SW 1271 (cell line): ENCODE data around the gene LTB.
A peak's percentile ranks its signal among the peaks of the same experiment; 100 is the strongest.

Experiments
- DNase-seq, 2 experiments: peaks; one replicate each; lab custom pipeline; 2025; lab: John Stamatoyannopoulos, UW

The LTB gene, protein sequence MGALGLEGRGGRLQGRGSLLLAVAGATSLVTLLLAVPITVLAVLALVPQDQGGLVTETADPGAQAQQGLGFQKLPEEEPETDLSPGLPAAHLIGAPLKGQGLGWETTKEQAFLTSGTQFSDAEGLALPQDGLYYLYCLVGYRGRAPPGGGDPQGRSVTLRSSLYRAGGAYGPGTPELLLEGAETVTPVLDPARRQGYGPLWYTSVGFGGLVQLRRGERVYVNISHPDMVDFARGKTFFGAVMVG

GRCh38 chr6:31582230-31582643 lies at the start of gene LTB:
TSS of gene LTB (minus strand) at chr6:31582424. CDS start at chr6:31582417, 7 bp downstream.
- DNase-seq, result no peak

- no peak for DNase-seq
Measured at GRCh38 chr6:31631681-31632278, 49.6 kb upstream of the LTB start.

DNA sequence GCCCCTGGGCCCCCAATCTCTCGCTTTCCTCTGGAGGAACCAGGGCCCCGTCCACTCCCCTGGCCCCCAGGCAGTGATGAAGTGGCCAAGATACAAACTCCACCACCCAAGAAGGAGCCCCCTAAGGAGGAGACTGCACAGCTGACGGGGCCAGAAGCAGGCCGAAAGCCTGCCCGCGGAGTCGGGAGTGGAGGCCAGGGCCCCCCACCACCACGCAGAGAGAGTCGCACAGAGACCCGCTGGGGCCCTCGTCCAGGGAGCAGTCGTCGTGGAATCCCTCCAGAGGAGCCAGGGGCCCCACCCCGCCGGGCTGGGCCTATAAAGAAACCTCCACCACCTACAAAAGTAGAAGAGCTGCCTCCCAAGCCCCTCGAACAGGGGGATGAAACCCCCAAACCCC lies 49.0 kb upstream of the LTB start:
- no peak for DNase-seq

- DNase-seq, result no peak
Measured at GRCh38 chr6:31630177-31630934, 48.1 kb upstream of the LTB start.

DNA sequence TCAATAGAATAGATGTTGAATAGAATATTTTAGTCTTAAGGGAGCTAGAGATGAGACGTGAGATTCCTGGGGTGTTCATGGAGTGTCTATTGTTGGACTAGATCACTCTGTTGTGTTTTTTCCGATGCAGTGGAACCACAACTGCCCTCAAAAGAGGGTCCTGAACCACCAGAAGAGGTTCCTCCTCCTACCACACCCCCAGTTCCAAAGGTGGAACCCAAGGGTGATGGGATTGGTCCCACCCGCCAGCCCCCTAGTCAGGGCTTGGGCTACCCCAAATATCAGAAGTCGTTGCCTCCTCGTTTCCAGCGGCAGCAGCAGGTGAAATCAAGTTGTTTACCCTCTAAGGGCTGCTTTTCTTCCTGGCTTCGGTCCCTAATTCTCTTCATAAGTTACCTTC lies 46.8 kb upstream of the LTB start:
- no peak for DNase-seq

DNA sequence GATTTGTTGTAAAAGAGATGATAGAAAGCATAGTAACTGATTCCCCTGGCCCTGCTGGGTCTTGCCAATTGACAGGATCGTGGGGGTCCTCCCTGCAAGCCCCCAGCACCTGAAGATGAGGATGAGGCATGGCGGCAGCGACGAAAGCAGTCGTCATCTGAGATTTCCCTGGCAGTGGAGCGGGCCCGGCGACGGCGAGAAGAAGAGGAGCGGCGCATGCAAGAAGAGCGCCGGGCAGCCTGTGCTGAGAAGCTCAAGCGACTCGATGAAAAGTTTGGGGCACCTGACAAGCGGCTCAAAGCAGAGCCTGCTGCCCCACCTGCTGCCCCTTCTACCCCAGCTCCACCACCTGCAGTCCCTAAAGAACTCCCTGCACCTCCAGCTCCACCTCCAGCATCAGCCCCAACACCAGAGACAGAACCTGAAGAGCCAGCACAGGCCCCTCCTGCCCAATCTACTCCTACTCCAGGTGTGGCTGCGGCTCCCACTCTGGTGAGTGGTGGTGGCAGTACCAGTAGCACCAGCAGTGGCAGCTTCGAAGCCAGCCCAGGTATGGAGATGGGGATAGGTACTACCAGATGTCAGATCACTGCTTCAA lies 45.6 kb upstream of the LTB start:
- DNase-seq, result no peak

DNA sequence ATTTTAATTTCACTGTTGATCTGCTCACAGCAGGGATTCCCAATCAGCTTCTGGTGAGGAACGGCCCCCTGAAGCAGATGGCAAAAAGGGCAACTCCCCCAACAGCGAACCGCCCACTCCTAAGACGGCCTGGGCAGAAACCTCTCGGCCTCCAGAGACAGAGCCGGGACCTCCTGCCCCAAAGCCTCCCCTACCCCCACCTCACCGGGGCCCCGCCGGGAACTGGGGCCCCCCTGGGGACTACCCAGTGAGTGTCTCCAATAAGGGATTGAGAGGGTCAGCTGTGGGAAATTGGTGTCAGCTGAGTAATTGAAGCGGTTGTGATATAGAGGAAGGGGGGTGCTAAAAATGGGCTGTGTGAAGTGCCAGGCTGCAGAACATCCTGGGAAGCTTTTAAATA lies 44.7 kb upstream of the LTB start:
- no peak for DNase-seq

- DNase-seq, result no peak
Measured at GRCh38 chr6:31624070-31624469, 41.8 kb upstream of the LTB start.

DNA sequence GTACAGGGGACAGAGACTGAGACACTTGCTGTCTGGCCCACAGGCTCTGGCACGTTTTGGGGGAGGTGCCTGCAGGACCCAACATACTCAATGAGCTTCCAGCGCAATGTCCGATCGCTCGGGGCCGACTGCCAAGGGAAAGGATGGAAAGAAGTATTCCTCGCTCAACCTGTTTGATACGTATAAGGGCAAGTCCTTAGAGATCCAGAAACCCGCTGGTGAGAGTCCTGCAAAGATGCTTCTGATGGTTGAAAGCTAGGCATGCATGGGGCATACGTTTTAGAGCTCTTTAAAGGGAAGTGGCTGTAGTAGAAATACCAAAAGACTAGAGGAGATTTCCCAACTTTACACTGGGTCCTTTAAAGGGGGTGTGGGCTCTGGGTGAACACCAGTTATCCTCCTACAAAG lies 40.5 kb upstream of the LTB start:
- DNase-seq, result no peak

DNA sequence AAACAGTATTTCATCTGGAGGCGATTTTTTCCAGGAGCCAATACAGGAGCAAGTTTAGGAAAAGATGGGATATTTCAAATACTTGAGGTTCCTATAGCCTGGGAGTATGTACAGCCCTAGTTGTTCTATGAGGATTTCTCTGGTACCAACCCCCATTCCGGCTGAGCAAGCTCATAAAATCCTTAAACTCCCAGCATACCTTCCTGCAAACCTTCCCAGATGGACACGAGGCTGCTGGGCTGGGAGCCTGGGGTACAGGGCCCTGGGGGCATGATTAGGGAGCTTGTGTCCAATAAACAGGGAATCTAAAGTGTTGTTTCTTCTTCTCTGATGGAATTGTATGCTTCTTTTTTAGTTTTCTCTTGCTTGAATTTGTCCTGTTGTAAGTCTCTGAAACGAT lies 39.8 kb upstream of the LTB start:
- DNase-seq, result no peak

DNA sequence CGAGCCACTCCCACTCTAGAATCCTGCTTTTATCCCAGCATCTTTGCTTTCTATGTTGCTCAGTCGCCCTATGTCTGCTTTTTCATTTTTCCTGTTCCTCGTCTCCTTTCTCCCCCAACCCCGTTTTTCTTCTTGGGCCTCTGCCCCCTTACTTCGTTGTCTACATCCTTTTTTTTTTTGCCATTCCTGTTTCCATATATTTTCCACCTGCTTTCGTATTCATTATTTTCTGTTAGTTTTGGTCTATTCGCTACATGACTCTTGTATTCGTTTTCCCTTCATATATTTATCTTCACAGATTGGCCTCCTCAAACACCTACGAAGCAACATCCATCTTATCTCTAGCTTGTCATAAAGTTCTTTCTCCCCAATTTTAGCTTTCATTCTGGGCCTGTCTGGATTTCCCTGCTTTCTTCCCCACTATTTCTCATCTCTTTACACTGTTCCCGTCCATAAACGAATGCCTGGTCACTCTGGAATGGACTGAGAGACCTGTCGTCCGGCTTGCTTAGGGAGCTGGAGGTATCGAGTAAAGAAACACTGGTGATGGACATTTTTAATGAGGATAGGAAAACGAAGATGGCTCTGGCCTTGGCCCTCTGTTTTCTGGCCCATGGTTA lies 39.2 kb upstream of the LTB start:
- no peak for DNase-seq

DNA sequence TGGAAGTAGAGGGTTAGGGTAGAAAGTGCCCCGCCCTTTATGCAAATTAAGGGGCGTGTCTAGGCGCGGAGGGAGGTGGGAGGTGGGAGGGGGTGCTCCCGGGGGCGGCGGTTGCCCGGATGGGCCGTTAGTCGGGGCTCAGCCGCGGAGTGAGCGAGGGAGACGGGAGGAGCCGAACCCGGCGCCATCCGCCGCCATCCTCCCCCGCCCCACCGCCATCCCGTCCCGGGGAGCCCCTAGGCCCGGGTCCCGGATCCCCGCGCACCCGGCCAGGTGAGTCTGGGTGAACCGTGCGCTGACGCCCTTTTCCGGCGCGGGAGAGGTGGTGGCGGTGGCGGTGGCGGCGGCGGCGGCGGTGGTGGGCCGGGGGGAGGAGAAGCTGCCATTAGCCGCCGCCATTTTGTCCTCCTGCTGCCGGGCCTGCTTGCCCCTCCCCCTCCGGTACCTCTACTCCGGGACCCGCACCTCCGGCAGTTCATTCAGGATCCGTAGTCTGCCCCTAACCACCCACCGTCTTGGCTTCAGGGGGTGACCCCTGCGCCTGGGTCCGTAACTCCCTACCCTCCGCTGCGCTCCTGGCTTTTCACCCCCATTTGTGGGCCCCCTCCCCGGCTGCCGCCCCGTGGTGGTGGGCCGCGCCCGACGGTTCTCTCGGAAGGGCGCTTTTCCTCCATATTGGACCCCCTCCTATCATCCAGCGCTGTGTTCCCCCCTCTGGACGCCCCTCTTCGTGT lies 38.5 kb upstream of the LTB start, which contains the start of gene PRRC2A:
Gene PRRC2A (plus strand): TSS at position 130 of the 734 bp plus-strand sequence. CDS start 2,075 bp downstream, outside the sequence.
- DNase-seq, result peak in 1 of 2 experiments; percentile 86

- peak; percentile 98 to 99 for DNase-seq
Measured at GRCh38 chr6:31619805-31620585, 37.8 kb upstream of the LTB start.

- no peak for DNase-seq
Measured at GRCh38 chr6:31617010-31617409, 34.8 kb upstream of the LTB start.

DNA sequence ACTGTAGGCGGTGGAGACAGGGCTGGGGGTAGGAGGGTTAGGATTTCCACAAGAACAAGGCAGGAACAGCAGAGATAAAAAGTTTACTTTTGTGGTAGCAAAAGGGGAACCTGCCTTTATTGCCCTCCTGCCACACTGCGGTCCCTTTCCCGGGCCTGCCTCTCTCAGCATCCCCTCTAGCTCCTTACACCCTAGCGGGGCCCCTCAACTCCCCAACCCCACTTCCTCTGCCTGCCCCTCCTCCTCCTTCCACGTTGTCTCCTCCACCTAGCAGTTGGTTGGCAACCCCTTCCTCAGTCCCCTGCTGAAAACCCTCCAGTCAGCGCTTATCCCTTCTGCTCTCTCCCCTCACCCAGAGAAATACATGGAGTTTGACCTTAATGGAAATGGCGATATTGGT lies 33.5 kb upstream of the LTB start:
- DNase-seq, result no peak

GRCh38 chr6:31614684-31615578 lies 32.7 kb upstream of the LTB start, which contains the start of gene AIF1:
TSS of gene AIF1 (plus strand) at chr6:31615234. CDS start at chr6:31615330, 96 bp downstream.
- no peak for DNase-seq

GRCh38 chr6:31614075-31614619 lies 31.9 kb upstream of the LTB start:
- no peak for DNase-seq

DNA sequence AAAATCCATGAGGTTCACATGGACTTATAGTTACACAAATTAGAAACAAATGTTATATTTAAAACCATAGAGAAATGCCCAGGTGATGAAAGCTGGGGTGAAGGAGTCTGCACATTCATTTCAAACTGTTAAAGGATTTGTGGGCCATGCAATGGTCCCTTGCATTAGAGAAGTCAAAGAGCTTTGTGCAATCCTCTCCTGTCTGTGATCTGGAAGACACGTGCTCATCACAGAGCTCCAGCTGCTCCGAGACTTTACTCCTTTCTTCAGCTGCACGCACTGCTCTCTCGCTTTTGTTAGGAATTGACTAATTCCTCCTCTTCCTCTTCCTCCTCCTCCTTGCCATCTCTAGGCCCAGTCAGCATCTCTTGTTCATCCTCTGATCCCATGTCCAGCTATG lies 28.7 kb upstream of the LTB start:
- no peak for DNase-seq
